ENCODE results near the gene ERCC8. TPM values are rescaled to one million over a fixed set of nuclear protein-coding genes. Genes with fewer than 3 reads are reported as not detected.

Gene ERCC8
- total and polyA plus RNA-seq, 2 of the 8 experiments (the other 6 are each of a cell fraction or from before 2014, with no cell fraction given) = 17.3 TPM

DNA sequence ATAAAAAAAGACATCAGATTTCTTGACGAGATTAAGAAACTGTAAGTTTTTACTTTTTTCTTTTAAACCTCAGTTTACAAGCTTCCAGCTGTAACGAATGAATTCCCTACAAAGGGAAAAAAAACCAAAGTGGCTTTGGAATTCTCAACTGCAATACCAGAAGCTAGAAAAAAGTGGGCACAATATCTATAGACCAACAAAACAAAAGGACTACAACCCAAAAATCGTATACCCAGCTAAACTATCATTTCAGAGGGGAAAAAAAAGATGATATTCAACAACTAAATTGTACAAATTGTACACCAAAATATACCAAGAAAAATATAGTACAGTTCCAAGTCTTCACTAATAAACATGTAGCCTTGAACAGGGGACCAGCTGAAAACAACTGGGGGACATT, 74.0 kb downstream of the ERCC8 start:
- CTCF ChIA-PET (ENCODE audit: partially characterized antibody) = no interaction called here

More for the DNA sequence above, 74.0 kb downstream of the ERCC8 start:
- 82% methylated on average over 3 of the region's 3 CpGs; no CpG with 5 or more reads in 1 of the 2 experiments for WGBS, 2 experiments (ENCODE audit: extremely low coverage in 1 of 2, insufficient coverage in 1 of 2, insufficient read length in 1 of 2, insufficient replicate concordance in 2 of 2, low coverage in 1 of 2, low lambda C conversion rate in 2 of 2, missing lambda C conversion rate in 1 of 2)
- TF ChIP-seq GTF2F1 (IDR thresholded peaks at IDR 0.05; ENCODE audit: borderline replicate concordance, low read depth, low read length) (no peak), RNF2 (IDR thresholded peaks at IDR 0.05; ENCODE audit: borderline replicate concordance, low read depth, low read length, missing control alignments, poor library complexity, severe bottlenecking) (no peak), CEBPB (IDR thresholded peaks at IDR 0.05; ENCODE audit: low read depth, low read length) (no peak), RAD21 (IDR thresholded peaks at IDR 0.05 in 1 of 2, conservative IDR thresholded peaks at IDR 0.05 in 1 of 2; ENCODE audit: low read depth in 2 of 2, low read length in 2 of 2) (no peak), RFX5 (IDR thresholded peaks at IDR 0.05; ENCODE audit: borderline replicate concordance, low read depth, low read length) (no peak), JUN (IDR thresholded peaks at IDR 0.05; ENCODE audit: low read depth, low read length) (no peak), BRCA1 (IDR thresholded peaks at IDR 0.05; ENCODE audit: low read depth, low read length) (no peak), EZH2 (IDR thresholded peaks at IDR 0.05; ENCODE audit: low read depth, low read length, severe bottlenecking) (no peak)
- TF ChIP-seq, protein P1, sequence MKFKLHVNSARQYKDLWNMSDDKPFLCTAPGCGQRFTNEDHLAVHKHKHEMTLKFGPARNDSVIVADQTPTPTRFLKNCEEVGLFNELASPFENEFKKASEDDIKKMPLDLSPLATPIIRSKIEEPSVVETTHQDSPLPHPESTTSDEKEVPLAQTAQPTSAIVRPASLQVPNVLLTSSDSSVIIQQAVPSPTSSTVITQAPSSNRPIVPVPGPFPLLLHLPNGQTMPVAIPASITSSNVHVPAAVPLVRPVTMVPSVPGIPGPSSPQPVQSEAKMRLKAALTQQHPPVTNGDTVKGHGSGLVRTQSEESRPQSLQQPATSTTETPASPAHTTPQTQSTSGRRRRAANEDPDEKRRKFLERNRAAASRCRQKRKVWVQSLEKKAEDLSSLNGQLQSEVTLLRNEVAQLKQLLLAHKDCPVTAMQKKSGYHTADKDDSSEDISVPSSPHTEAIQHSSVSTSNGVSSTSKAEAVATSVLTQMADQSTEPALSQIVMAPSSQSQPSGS (IDR thresholded peaks at IDR 0.05; ENCODE audit: low read length) = no peak
- Histone ChIP-seq H4K5ac (ENCODE audit: insufficient read length, low read depth, low read length) (no peak overlapping the region), H4K91ac (replicated peaks; ENCODE audit: insufficient read length, low read length) (no peak overlapping the region), H3K79me1 (ENCODE audit: low read depth, low read length) (no peaks in the 10 kb centered on the region), H2BK12ac (ENCODE audit: low read depth, low read length) (no peak overlapping the region), H3K36me3 (ENCODE audit: control insufficient read depth in 2 of 4, insufficient read depth in 4 of 4, low read length in 3 of 4) (no peaks in the 10 kb centered on the region), H2BK120ac (replicated peaks; ENCODE audit: low read depth, low read length) (no peak overlapping the region), H2BK5ac (ENCODE audit: low read depth, low read length) (no peak overlapping the region), H3K27me3 (replicated peaks in 1 of 4; ENCODE audit: control insufficient read depth in 3 of 4, extremely low read depth in 1 of 4, insufficient read depth in 3 of 4, low read length in 3 of 4) (no peaks in the 10 kb centered on the region), H4K8ac (ENCODE audit: extremely low read depth, insufficient read depth, low read length) (no peak overlapping the region), H2BK20ac (ENCODE audit: low read length) (no peak overlapping the region), H2AFZ (ENCODE audit: low read length) (no peak overlapping the region), H2BK15ac (ENCODE audit: low read length) (no peak overlapping the region), H3K4me2 (ENCODE audit: insufficient read depth in 1 of 2, low read depth in 2 of 2, low read length in 2 of 2) (no peak overlapping the region), H3K56ac (replicated peaks; ENCODE audit: insufficient read length, low read depth, low read length) (no peak overlapping the region), H3K4me1 (replicated peaks in 1 of 4; ENCODE audit: control insufficient read depth in 3 of 4, insufficient read depth in 4 of 4, low read length in 3 of 4) (no peaks in the 10 kb centered on the region), H3K18ac (ENCODE audit: extremely low read depth, low read length) (no peak overlapping the region), H3K9me3 (ENCODE audit: insufficient read depth in 2 of 2, low read depth in 1 of 2, low read length in 1 of 2) (no peaks in the 10 kb centered on the region), H3K4me3 (ENCODE audit: extremely low read depth in 1 of 4, insufficient read depth in 2 of 4, low read depth in 3 of 4, low read length in 4 of 4) (no peak overlapping the region), H3K14ac (ENCODE audit: insufficient read length) (no peak overlapping the region), H3K27ac (ENCODE audit: low read depth, low read length) (no peak overlapping the region), H3K79me2 (ENCODE audit: control insufficient read depth in 1 of 2, insufficient read depth in 2 of 2, low read length in 2 of 2) (no peaks in the 10 kb centered on the region), H4K20me1 (replicated peaks in 1 of 2; ENCODE audit: control insufficient read depth in 1 of 2, insufficient read depth in 2 of 2, low read length in 2 of 2) (no peaks in the 10 kb centered on the region), H3K23me2 (ENCODE audit: low read depth, low read length) (no peaks in the 10 kb centered on the region), H3K4ac (replicated peaks; ENCODE audit: insufficient read length, low read depth, low read length) (no peak overlapping the region), H2AK5ac (ENCODE audit: low read depth, low read length) (no peak overlapping the region), H3K9ac (replicated peaks in 1 of 4; ENCODE audit: extremely low read depth in 1 of 4, low read depth in 3 of 4, low read length in 3 of 4) (no peak overlapping the region), H3K23ac (ENCODE audit: insufficient read length) (no peak overlapping the region)
- DNase-seq (ENCODE audit: low read depth in 1 of 2, low spot score in 2 of 2) (no peak), FAIRE-seq (no peak)
- POLR2A ChIA-PET (ENCODE audit: partially characterized antibody) = interaction anchor here (0.6 kb wide), 1 partner anchor 171 kb away, joined by 4 read pairs; no protein-coding TSS in a partner anchor
